ENCODE results near the gene CFAP107.

The CFAP107 gene

GRCh38 chr1:12760256-12760795 is 14.3 kb downstream of the CFAP107 start:
- Histone ChIP-seq H3K4me1 (ENCODE audit: insufficient read depth, poor library complexity, severe bottlenecking) (no peaks in the 10 kb centered on the region), H3K27me3 (ENCODE audit: insufficient read depth, poor library complexity, severe bottlenecking) (no peaks in the 10 kb centered on the region), H3K9me3 (ENCODE audit: severe bottlenecking) (no peaks in the 10 kb centered on the region), H3K4me3 (ENCODE audit: severe bottlenecking) (no peak overlapping the region), H3K36me3 (ENCODE audit: low read depth) (no peaks in the 10 kb centered on the region), H3K27ac (ENCODE audit: poor library complexity, severe bottlenecking) (no peak overlapping the region)
- DNase-seq (ENCODE audit: low spot score) (no peak), ATAC-seq (ENCODE audit: low read depth) (no peak)
- TF ChIP-seq, protein P1, sequence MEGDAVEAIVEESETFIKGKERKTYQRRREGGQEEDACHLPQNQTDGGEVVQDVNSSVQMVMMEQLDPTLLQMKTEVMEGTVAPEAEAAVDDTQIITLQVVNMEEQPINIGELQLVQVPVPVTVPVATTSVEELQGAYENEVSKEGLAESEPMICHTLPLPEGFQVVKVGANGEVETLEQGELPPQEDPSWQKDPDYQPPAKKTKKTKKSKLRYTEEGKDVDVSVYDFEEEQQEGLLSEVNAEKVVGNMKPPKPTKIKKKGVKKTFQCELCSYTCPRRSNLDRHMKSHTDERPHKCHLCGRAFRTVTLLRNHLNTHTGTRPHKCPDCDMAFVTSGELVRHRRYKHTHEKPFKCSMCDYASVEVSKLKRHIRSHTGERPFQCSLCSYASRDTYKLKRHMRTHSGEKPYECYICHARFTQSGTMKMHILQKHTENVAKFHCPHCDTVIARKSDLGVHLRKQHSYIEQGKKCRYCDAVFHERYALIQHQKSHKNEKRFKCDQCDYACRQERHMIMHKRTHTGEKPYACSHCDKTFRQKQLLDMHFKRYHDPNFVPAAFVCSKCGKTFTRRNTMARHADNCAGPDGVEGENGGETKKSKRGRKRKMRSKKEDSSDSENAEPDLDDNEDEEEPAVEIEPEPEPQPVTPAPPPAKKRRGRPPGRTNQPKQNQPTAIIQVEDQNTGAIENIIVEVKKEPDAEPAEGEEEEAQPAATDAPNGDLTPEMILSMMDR (IDR thresholded peaks at IDR 0.05; ENCODE audit: poor library complexity, severe bottlenecking) = no peak

GRCh38 chr1:12761781-12762180 is 15.8 kb downstream of the CFAP107 start:
- DNase-seq (ENCODE audit: low spot score) = no peak
- ATAC-seq (ENCODE audit: low read depth) = no peak
- Histone ChIP-seq H3K27ac (ENCODE audit: poor library complexity, severe bottlenecking) (no peak overlapping the region), H3K4me1 (ENCODE audit: insufficient read depth, poor library complexity, severe bottlenecking) (no peaks in the 10 kb centered on the region), H3K27me3 (ENCODE audit: insufficient read depth, poor library complexity, severe bottlenecking) (peaks cover under 1% of the 10 kb centered on the region), H3K4me3 (ENCODE audit: severe bottlenecking) (no peak overlapping the region), H3K36me3 (ENCODE audit: low read depth) (no peaks in the 10 kb centered on the region), H3K9me3 (ENCODE audit: severe bottlenecking) (no peaks in the 10 kb centered on the region)
- TF ChIP-seq, protein P1 (IDR thresholded peaks at IDR 0.05; ENCODE audit: poor library complexity, severe bottlenecking) = no peak

DNA sequence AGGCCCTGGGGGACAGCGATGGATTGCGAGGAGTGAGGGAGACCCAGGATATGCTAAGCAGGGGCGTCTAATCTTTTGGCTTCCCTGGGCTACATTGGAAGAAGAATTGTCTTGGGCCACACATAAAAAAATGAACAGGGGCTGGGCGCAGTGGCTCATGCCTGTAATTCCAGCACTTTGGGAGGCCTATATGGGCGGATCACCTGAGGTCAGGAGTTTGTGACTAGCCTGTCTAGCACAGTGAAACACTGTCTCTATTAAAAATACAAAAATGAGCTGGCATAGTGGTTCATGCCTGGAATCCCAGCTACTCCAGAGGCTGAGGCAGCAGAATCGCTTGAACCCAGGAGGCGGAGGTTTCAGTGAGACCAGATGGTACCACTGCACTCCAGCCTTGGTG is 16.8 kb downstream of the CFAP107 start:
- Histone ChIP-seq H3K27ac (ENCODE audit: poor library complexity, severe bottlenecking) (no peak overlapping the region), H3K27me3 (ENCODE audit: insufficient read depth, poor library complexity, severe bottlenecking) (peaks cover 10% of the 10 kb centered on the region), H3K36me3 (ENCODE audit: low read depth) (no peaks in the 10 kb centered on the region), H3K9me3 (ENCODE audit: severe bottlenecking) (no peaks in the 10 kb centered on the region), H3K4me3 (ENCODE audit: severe bottlenecking) (no peak overlapping the region), H3K4me1 (ENCODE audit: insufficient read depth, poor library complexity, severe bottlenecking) (no peaks in the 10 kb centered on the region)
- DNase-seq (ENCODE audit: low spot score) (no peak), ATAC-seq (ENCODE audit: low read depth) (no peak)
- TF ChIP-seq, protein P1 (IDR thresholded peaks at IDR 0.05; ENCODE audit: poor library complexity, severe bottlenecking) = no peak

DNA sequence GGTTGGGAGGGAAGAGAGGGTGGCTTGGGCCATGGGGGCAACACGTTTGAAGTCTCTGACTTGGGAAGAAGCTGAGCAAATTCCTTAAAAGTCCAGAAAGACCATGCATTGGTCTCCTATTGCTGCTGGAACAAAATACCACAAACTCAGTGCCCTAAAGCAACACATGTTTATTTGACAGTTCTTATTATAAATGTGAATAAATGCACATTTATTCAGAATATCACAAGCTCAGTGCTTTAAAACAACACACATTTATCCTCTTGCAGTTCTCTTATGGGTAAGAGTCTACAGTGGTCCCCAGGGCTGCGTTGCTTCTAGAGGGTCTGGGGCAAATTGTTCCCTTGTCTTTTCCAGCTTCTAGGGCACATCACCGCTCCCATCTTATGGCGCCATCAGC is 17.5 kb downstream of the CFAP107 start:
- H3K27ac ChIP-seq (ENCODE audit: poor library complexity, severe bottlenecking) = no peak overlapping the region
- H3K4me1 ChIP-seq (ENCODE audit: insufficient read depth, poor library complexity, severe bottlenecking) = no peaks in the 10 kb centered on the region
- no peak for DNase-seq (ENCODE audit: low spot score)
- H3K36me3 ChIP-seq (ENCODE audit: low read depth) = no peaks in the 10 kb centered on the region
- no peak for ATAC-seq (ENCODE audit: low read depth)
- H3K4me3 ChIP-seq (ENCODE audit: severe bottlenecking) = no peak overlapping the region
- peaks cover 13% of the 10 kb centered on the region for H3K27me3 ChIP-seq (ENCODE audit: insufficient read depth, poor library complexity, severe bottlenecking)
- TF ChIP-seq, protein P1 (IDR thresholded peaks at IDR 0.05; ENCODE audit: poor library complexity, severe bottlenecking) = no peak
- H3K9me3 ChIP-seq (ENCODE audit: severe bottlenecking) = no peaks in the 10 kb centered on the region

- TF ChIP-seq, protein P1 (IDR thresholded peaks at IDR 0.05; ENCODE audit: poor library complexity, severe bottlenecking) = no peak
- DNase-seq (ENCODE audit: low spot score) (no peak), ATAC-seq (ENCODE audit: low read depth) (no peak)
- Histone ChIP-seq H3K4me1 (ENCODE audit: insufficient read depth, poor library complexity, severe bottlenecking) (no peaks in the 10 kb centered on the region), H3K4me3 (ENCODE audit: severe bottlenecking) (no peak overlapping the region), H3K27me3 (ENCODE audit: insufficient read depth, poor library complexity, severe bottlenecking) (peaks cover 13% of the 10 kb centered on the region), H3K36me3 (ENCODE audit: low read depth) (no peaks in the 10 kb centered on the region), H3K9me3 (ENCODE audit: severe bottlenecking) (no peaks in the 10 kb centered on the region), H3K27ac (ENCODE audit: poor library complexity, severe bottlenecking) (no peak overlapping the region)
Measured at GRCh38 chr1:12764016-12764415, 18.0 kb downstream of the CFAP107 start.
